Measurements from ENCODE around the gene RPF1. TPM values are rescaled to one million over a fixed set of nuclear protein-coding genes. Genes with fewer than 3 reads are reported as not detected.

The RPF1 gene
- total RNA-seq, 1 experiment from 2014 or later, result 36.1 TPM

DNA sequence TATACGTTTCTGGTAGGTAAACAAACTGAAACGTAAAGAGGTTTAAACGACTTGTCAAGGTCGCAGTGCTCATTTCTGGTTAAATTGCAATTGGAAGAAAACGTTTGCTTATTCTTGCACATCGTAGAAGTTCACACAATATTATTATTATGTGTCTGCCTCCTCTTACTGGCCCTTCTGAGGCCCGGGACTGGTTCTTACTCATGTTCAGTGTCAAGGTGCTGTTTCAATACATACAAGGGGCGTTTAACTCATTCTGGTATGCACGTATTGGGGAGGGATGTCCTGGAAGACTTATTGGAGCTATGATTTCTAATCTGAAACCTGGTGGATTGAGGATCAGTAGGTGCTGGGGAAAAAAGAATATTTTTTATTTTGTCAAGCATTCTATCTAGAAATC is 932 bp downstream of the RPF1 start:
- TF ChIP-seq, protein P1, sequence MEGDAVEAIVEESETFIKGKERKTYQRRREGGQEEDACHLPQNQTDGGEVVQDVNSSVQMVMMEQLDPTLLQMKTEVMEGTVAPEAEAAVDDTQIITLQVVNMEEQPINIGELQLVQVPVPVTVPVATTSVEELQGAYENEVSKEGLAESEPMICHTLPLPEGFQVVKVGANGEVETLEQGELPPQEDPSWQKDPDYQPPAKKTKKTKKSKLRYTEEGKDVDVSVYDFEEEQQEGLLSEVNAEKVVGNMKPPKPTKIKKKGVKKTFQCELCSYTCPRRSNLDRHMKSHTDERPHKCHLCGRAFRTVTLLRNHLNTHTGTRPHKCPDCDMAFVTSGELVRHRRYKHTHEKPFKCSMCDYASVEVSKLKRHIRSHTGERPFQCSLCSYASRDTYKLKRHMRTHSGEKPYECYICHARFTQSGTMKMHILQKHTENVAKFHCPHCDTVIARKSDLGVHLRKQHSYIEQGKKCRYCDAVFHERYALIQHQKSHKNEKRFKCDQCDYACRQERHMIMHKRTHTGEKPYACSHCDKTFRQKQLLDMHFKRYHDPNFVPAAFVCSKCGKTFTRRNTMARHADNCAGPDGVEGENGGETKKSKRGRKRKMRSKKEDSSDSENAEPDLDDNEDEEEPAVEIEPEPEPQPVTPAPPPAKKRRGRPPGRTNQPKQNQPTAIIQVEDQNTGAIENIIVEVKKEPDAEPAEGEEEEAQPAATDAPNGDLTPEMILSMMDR (conservative IDR thresholded peaks at IDR 0.05), result no peak
- Histone ChIP-seq H3K23ac (ENCODE audit: insufficient read length, low read depth, low read length) (no peak overlapping the region), H4K8ac (replicated peaks; ENCODE audit: insufficient read length, low read depth, low read length) (no peak overlapping the region), H2BK20ac (ENCODE audit: low read depth, low read length, poor library complexity, severe bottlenecking) (no peak overlapping the region), H2BK5ac (ENCODE audit: insufficient read length, low read length) (no peak overlapping the region), H3K23me2 (ENCODE audit: insufficient read length, low read depth, low read length, poor library complexity, severe bottlenecking) (no peaks in the 10 kb centered on the region), H2BK15ac (ENCODE audit: low read depth, low read length) (no peak overlapping the region), H4K20me1 (ENCODE audit: control insufficient read depth, insufficient read depth, insufficient read length) (no peaks in the 10 kb centered on the region), H3K9ac (ENCODE audit: extremely low read depth, insufficient read length, low read length) (peak overlapping the region; percentile 64), H3K79me2 (ENCODE audit: insufficient read depth, low read length) (peaks cover 3% of the 10 kb centered on the region; the same call in 1 of the 2 replicates), H3K4me2 (ENCODE audit: insufficient read depth, insufficient read length, low read length) (peak overlapping the region; percentile 66), H2BK12ac (ENCODE audit: insufficient read length, low read depth, low read length) (no peak overlapping the region), H3K4ac (ENCODE audit: low read depth, low read length) (no peak overlapping the region), H3K27ac (ENCODE audit: insufficient read length, low read depth, low read length) (no peak overlapping the region), H3K56ac (ENCODE audit: insufficient read length, low read depth, low read length) (no peak overlapping the region), H4K5ac (ENCODE audit: insufficient read length, low read depth, low read length) (no peak overlapping the region), H3T11ph (ENCODE audit: low read length) (no peak overlapping the region), H2AK5ac (ENCODE audit: insufficient read length, low read length) (no peak overlapping the region), H2AFZ (ENCODE audit: low read length) (no peak overlapping the region), H3K79me1 (ENCODE audit: insufficient read depth, low read depth, low read length, poor library complexity, severe bottlenecking) (peaks cover 2% of the 10 kb centered on the region), H4K91ac (ENCODE audit: insufficient read length, low read depth, low read length) (no peak overlapping the region), H3K27me3 (ENCODE audit: insufficient read depth, low read length) (no peaks in the 10 kb centered on the region; the same call in 1 of the 2 replicates), H3K9me3 (ENCODE audit: control insufficient read depth, low read depth, low read length) (no peaks in the 10 kb centered on the region), H2BK120ac (ENCODE audit: low read depth, low read length, poor library complexity, severe bottlenecking) (no peak overlapping the region), H3K14ac (ENCODE audit: insufficient read depth, low read length) (no peak overlapping the region), H3K18ac (ENCODE audit: insufficient read length, low read depth, low read length) (no peak overlapping the region), H3K4me1 (ENCODE audit: insufficient read depth, low read length) (no peaks in the 10 kb centered on the region)
- DNase-seq, result no peak
- Mint-ChIP-seq H3K4me1 (peaks cover 4 to 7% of the 10 kb centered on the region in 2 experiments), H3K36me3 (ENCODE audit: insufficient read depth in 1 of 3, low read depth in 3 of 3) (peaks cover 28 to 45% (median 42%) of the 10 kb centered on the region in 3 experiments), H3K4me3 (peak overlapping the region; percentile 97 to 100), H3K27ac (0 out of 7 replicates have a peak overlapping the region, but pooled peaks of 1 of the 3 experiments have one; percentile 97), H3K9me3 (peaks cover 15 to 16% of the 10 kb centered on the region in 2 experiments), H3K27me3 (ENCODE audit: low read depth) (peaks cover 41% of the 10 kb centered on the region)
- WGBS (ENCODE audit: extremely low coverage, insufficient read length, low lambda C conversion rate), result no CpG with 5 or more reads among the region's 9 CpGs
